Activated naive CD8-positive, alpha-beta T cell treated with anti-CD3 and anti-CD28 coated beads, Interleukin-2, amount 50 U/mL, for 16 hours (primary cell): ENCODE results near the gene SMYD3.
"Not testable (repeated sequence)": the region's sequence is repeated elsewhere in the genome, so short reads cannot be mapped to it uniquely, and the experiment has no call there.

Experiments
- DNase-seq: peaks from one replicate; pipeline ENCODE4 v3.0.0-alpha.2; 2020; ENCODE audit warnings: low read depth, low spot score

Gene SMYD3

DNA sequence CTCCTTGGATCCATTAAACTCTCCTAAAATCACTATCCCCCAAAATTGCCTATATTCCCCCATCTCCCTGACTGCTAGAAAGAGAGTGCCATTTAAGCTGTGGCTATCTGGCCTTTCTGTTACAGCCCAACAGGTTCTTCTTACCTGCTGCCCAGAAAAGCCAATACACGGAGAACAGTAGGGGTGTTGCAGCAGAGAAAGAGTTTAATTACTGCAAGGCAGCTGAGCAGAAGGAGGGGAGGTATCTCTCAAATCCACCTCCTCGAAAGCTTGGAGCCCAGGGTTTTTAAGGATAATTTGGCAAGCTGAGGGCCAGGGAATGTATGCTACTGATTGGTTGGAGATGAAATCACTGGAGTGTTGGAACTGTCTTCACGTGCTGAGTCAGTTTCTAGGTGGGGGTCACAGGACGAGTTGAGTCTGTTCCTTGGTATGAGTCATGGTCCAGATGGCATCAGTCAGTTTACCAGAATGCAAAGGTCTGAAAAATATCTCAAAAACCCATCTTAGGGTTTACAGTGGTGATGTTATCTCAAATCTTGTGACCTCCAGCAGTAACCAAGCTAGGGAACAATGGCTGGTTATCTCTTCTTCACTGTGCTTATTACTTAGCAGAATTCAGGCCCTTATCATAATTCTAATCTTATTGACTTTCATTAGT is 89.8 kb downstream of the SMYD3 start:
- no peak for DNase-seq

- DNase-seq: no peak
These were observed 90.8 kb downstream of the SMYD3 start for GRCh38 chr1:246416261-246416660.

DNA sequence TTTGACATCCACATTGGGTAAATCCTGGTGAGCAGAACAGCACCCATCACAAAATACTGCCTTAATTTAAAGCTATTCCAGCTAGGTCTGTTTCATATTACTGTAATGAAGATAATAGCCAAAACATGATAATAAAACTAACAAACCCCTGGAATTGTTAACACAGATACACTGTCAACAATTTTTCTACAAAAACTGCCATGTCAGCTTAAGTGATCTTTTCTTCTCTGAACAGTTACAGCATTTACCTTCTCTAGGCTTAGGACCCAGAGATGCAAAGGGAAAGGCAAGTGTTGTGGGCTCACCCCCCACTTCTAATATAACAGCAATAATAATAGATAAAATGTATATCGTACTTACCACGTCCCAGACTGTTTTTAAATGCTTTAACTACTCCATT is 92.1 kb downstream of the SMYD3 start:
- DNase-seq: no peak

DNA sequence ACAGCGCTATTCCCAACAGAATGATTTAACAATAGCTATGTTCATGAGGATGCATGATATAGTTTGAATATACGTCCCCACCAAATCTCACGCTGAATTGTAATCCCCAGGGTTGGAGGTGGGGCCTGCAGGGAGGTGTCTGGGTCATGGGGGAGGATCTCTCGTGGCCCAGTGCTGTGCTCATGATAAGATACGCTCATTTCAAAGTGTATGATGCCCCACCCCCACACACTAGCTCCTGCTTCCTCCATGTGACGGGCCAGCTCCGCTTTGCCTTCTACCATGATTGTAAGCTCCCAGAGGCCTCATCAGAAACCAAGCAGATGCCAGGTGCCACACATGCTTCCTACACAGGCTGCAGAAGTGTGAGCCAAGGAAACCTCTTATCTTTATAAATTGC is 93.6 kb downstream of the SMYD3 start:
- DNase-seq: no peak

DNA sequence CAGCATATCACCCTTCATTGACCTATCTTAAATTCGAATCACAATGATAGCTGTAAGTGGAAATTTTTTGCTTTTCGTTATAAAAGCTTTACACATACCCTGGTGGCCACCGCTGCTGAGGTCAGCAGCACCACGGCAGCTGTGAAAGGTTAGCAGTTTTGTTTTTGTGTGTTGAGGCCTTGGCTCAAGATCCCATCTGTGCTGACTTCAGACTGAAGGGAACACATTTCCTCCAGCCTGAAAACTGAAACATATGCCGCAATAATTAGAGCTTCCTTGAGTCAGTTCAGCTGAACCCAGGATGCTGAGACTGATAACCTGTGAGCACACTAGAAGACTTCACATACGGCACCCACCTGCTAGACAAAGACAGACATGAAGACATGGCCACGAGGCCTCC is 103.0 kb downstream of the SMYD3 start:
- DNase-seq: no peak

GRCh38 chr1:246398126-246398813 is 108.8 kb downstream of the SMYD3 start:
- no peak for DNase-seq

GRCh38 chr1:246397046-246397445 is 110.0 kb downstream of the SMYD3 start:
- no peak for DNase-seq

DNA sequence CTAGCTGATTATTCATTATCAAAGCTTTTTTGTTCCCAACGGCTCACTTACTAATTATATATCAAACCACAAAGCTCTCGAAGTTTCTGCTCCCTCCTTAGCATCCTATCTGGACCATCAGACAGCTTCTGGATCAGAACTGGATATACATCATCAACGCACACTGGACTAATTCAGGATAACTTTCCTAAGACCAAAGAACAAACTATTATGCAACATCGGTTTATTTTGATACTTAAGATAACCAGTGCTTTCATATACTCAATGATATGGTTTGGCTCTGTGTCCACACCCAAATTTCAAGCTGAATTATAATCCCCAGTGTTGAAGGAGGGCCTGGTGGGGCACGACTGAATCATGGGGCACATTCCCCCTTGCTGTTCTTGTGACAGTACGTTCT is 110.8 kb downstream of the SMYD3 start:
- no peak for DNase-seq

- no peak for DNase-seq
These were observed 113.0 kb downstream of the SMYD3 start for GRCh38 chr1:246394121-246394520.

- no peak for DNase-seq
These were observed 116.2 kb downstream of the SMYD3 start for GRCh38 chr1:246390855-246391254.

DNA sequence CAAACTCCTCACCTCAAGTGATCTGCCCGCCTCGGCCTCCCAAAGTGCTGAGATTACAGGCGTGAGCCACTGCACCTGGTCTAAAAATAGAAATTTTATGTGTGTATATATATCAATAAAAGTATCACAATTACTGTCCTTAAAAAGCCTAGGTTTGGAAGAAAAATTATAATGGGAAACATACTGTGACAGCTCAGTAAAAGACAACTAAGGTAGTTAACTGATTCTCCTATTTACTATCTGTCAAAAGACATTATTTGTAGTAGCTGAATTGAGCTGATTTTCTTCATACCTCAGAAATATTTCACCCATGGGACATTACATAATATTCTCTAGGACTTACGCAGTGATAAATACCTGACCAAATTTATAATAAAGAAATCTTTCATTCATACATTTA is 122.5 kb downstream of the SMYD3 start:
- no peak for DNase-seq

GRCh38 chr1:246383791-246384190 is 123.3 kb downstream of the SMYD3 start:
- no peak for DNase-seq

GRCh38 chr1:246383239-246383589 is 123.9 kb downstream of the SMYD3 start:
- DNase-seq: no peak

- DNase-seq: no peak
These were observed 124.4 kb downstream of the SMYD3 start for GRCh38 chr1:246382589-246383238.

- no peak for DNase-seq
These were observed 125.6 kb downstream of the SMYD3 start for GRCh38 chr1:246381452-246381851.

DNA sequence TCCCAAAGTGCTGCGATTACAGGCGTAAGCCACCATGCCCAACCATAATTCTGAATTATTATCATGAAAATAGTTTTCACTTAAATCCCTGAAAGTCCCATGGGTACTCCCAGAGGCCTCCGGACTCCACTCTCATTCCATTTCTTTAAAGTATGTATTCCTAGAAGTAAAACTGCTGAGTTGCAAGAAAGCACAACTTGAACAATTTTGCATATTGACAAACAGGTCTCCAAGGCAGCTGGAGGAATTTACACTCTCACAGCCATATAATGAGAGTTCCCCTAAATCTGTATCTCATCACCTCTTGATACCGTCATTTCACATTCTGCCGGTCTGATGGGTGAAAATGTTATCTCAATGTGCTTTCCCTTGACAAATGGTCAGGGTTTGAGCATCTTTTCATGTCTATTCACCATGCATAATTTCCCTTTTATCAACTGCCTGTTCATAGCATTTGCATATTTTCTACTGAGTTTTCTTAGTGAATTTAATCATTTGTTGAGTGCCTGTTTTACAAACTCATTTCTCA is 129.4 kb downstream of the SMYD3 start:
- no peak for DNase-seq

DNA sequence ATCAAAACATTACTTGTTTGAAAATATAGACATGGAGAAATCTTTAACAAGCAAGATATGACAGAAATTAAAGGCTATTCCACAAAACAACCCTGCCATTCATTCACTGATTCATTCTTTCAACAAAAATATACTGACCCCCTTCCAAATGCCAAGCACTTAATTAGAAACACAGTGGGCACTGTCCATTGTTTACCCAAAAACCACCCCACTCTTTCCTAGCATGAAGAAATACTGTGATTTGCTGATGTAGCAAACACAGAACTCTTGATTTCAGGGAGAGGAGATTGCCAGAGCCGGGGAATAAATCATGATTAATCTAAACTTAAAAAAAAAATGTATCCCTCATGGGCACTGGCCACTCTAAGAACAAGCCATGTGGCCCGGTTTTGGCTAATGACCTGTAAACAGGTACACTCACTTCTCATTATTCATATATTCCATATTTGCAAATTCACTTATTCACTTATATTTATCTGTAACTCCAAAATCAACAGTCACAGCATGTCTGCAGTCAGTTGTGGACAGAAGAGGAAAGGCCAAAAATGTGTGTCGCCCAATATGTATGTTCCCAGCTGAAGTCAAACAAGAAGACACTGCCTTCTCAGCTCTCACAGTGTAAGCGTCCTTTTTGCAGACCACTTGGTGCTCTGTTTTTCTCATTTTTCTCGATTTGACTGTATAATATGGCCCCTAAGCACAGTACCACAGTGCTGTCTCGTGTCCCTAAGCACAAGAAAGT is 133.1 kb downstream of the SMYD3 start:
- no peak for DNase-seq

DNA sequence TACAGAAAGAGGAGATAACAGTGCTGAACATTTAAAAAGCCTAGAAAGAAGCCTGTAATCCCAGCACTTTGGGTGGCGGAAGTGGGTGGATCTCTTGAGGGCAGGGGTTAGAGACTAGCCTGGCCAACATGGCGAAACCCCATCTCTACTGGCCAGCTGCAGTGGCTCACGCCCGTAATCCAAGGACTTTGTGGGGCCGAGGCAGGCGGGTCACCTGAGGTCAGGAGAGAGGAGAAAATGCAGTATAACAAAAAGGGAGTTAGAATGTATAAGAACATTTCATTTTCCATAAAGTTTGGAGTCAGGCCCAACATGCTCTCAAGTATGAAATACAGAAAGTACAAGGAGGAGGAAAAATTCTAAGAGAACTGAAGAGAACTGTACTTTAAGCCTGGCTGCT is 134.5 kb downstream of the SMYD3 start:
- no peak for DNase-seq

DNA sequence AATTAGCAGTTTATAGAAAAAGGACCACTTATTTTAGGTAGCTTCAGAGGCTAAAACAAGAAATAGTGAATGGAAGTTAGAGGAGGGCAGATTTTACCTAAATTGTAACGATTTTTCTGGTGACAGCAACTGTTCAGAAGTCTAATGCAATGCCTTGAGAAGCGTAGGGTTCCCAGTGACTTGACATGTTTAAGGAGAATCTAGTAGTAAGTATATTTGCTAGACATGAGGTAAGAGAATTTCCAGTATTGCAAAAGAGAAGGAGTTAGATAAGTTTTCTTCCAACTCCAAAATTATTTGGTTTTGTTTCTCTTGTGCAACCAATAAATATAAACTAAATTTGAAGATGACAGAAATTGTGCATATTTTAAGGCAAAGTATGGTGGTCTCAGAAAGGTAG is 140.0 kb downstream of the SMYD3 start:
- no peak for DNase-seq

- DNase-seq: no peak
These were observed 141.4 kb downstream of the SMYD3 start for GRCh38 chr1:246365708-246366107.

GRCh38 chr1:246364415-246364941 is 142.6 kb downstream of the SMYD3 start:
- no peak for DNase-seq

DNA sequence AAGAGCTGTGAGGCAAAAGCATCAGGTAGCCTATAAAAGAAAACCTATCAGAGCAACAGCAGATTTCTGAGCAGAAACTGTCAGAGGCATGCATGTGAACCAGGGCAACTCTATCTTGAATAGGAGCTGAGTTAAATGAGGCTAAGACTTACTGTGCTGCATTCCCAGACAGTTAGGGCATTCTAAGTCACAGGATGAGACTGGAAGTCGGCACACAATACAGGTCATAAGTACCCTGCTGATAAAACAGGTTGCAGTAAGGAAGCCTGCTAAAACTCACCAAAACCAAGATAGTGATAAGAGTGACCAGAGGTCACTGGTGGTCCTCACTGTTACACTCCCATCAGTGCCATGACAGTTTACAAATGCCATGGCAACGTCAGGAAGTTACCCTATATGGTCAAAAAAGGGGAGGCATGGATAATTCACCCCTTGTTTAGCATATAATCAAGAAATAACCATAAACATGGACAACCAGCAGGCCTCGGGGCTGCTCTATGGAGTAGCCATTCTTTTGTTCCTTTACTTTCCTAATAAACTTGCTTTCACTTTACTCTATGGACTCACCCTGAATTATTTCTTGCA is 150.0 kb downstream of the SMYD3 start:
- DNase-seq: not testable (repeated sequence)
